ENCODE results near the gene PKNOX2. TPM values are rescaled to one million over a fixed set of nuclear protein-coding genes. Genes with fewer than 3 reads are reported as not detected.

PKNOX2 gene
- total and polyA plus RNA-seq, 9 of the 15 experiments (the other 6 are each of a cell fraction or from before 2014, with no cell fraction given) = not detected

DNA sequence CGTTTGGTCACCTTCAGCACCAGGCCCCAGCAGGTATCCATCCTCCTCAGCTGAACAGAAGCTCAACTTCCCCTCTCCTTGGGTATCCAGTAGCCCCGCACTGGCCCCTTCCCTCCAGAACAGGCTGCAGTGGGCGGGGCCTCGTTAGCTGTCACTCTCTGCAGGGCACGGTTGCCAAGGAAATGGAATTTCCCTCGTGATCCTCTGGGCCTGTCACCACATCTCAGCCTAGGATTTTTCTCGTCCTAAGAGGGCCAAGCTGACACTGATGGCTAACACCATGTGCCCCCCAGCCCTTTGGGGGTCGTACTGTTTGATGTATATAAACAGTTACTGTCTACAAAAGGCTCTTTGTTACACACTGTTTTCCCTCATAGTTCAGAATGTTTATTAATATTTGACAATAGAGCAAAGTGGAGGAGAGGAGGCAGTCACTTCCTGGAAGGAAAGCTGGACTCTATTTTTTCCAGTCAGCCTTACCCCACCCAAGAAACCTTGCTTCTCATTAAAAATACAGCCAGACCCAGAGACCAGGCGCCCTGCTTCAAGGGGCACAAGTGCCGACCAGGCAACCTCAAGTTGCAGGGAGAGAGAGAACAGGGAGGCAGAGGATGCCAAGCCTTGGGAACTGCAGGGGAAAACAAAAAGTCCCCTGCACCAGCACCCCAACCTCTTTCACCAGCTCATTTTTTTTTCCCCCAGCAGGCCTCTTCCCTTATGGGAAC is 287.0 kb downstream of the PKNOX2 start (continued):
- TF ChIP-seq CCNT2 (IDR thresholded peaks at IDR 0.05; ENCODE audit: borderline replicate concordance, extremely low read depth, insufficient read length, low read depth, low read length) = no peak
- TF ChIP-seq, protein P1, sequence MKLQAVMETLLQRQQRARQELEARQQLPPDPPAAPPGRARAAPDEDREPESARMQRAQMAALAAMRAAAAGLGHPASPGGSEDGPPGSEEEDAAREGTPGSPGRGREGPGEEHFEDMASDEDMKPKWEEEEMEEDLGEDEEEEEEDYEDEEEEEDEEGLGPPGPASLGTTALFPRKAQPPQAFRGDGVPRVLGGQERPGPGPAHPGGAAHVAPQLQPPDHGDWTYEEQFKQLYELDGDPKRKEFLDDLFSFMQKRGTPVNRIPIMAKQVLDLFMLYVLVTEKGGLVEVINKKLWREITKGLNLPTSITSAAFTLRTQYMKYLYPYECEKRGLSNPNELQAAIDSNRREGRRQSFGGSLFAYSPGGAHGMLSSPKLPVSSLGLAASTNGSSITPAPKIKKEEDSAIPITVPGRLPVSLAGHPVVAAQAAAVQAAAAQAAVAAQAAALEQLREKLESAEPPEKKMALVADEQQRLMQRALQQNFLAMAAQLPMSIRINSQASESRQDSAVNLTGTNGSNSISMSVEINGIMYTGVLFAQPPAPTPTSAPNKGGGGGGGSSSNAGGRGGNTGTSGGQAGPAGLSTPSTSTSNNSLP (IDR thresholded peaks at IDR 0.05; ENCODE audit: borderline replicate concordance, low read depth, low read length) = no peak
- TF ChIP-seq, protein P2, sequence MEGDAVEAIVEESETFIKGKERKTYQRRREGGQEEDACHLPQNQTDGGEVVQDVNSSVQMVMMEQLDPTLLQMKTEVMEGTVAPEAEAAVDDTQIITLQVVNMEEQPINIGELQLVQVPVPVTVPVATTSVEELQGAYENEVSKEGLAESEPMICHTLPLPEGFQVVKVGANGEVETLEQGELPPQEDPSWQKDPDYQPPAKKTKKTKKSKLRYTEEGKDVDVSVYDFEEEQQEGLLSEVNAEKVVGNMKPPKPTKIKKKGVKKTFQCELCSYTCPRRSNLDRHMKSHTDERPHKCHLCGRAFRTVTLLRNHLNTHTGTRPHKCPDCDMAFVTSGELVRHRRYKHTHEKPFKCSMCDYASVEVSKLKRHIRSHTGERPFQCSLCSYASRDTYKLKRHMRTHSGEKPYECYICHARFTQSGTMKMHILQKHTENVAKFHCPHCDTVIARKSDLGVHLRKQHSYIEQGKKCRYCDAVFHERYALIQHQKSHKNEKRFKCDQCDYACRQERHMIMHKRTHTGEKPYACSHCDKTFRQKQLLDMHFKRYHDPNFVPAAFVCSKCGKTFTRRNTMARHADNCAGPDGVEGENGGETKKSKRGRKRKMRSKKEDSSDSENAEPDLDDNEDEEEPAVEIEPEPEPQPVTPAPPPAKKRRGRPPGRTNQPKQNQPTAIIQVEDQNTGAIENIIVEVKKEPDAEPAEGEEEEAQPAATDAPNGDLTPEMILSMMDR (IDR thresholded peaks at IDR 0.05 in 2 of 3, conservative IDR thresholded peaks at IDR 0.05 in 1 of 3; ENCODE audit: insufficient read depth in 2 of 3, low read depth in 1 of 3, low read length in 3 of 3) = no peak
- TF ChIP-seq GABPA (tag; conservative IDR thresholded peaks at IDR 0.05; ENCODE audit: low read depth) = no peak
- no peak for TF ChIP-seq NUFIP1 (IDR thresholded peaks at IDR 0.05; ENCODE audit: partially characterized antibody)
- peak; percentile 41 for TF ChIP-seq MEIS2 (IDR thresholded peaks at IDR 0.05; ENCODE audit: partially characterized antibody)
- TF ChIP-seq ZNF239 (CRISPR knock-in tag; IDR thresholded peaks at IDR 0.05) = no peak
- TF ChIP-seq BCL6 (CRISPR knock-in tag; IDR thresholded peaks at IDR 0.05) = no peak
- no peak for TF ChIP-seq CBX2 (IDR thresholded peaks at IDR 0.05; ENCODE audit: insufficient read depth, low read length, poor library complexity, severe bottlenecking)
- TF ChIP-seq, protein P3, sequence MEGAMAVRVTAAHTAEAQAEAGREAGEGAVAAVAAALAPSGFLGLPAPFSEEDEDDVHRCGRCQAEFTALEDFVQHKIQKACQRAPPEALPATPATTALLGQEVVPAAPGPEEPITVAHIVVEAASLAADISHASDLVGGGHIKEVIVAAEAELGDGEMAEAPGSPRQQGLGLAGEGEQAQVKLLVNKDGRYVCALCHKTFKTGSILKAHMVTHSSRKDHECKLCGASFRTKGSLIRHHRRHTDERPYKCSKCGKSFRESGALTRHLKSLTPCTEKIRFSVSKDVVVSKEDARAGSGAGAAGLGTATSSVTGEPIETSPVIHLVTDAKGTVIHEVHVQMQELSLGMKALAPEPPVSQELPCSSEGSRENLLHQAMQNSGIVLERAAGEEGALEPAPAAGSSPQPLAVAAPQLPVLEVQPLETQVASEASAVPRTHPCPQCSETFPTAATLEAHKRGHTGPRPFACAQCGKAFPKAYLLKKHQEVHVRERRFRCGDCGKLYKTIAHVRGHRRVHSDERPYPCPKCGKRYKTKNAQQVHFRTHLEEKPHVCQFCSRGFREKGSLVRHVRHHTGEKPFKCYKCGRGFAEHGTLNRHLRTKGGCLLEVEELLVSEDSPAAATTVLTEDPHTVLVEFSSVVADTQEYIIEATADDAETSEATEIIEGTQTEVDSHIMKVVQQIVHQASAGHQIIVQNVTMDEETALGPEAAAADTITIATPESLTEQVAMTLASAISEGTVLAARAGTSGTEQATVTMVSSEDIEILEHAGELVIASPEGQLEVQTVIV (CRISPR knock-in tag; IDR thresholded peaks at IDR 0.05; ENCODE audit: borderline replicate concordance) = no peak
- TF ChIP-seq ZNF354B (CRISPR knock-in tag; IDR thresholded peaks at IDR 0.05) = no peak
